ENCODE results near the gene ZNF609.

ZNF609 gene

DNA sequence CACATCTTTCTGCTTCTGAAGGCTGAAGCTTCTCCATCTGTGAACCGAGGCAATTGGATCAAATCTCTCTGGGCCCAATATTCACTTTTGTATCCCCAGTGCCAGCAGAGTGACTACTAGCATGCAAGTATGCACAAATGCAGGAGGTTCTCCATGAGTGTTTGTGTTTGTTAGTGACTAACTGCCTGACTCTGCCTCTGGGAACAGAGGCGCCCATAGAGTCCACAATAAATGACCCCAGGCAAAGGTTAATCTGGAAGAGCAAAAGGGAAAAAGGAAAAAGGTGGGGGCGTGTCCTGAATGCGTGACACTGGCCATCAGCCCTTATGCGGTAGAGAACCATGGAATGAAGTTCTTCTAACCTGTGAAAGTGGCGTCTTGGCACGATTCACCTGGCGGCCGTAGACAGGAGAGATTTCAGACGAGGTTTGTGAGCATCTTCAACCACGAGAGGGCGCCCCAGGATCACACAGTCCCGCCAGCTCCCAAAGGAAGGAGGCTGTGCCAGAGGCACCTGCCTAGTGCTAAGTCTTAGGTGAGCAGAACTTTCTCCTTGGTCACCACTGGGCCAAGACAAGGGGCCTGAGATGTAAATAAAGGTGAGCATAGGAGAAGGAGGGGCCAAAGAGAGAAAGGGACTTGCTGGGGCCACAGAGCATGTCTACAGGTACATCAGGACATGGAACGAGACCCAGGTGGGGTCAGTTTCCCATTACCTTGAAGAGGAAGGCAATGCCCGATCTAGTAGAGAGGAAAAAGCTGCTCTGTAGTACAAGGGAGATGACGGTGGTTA lies 270.8 kb downstream of the ZNF609 start:
- H3K4me3 ChIP-seq (replicated peaks; ENCODE audit: low read depth, low read length), result no peak overlapping the region
- TF ChIP-seq CTCF (IDR thresholded peaks at IDR 0.05; ENCODE audit: low read depth, low read length, missing control alignments), result peak; percentile 80
- DNase-seq (ENCODE audit: extremely low read depth, low read depth), result peak; percentile 24

DNA sequence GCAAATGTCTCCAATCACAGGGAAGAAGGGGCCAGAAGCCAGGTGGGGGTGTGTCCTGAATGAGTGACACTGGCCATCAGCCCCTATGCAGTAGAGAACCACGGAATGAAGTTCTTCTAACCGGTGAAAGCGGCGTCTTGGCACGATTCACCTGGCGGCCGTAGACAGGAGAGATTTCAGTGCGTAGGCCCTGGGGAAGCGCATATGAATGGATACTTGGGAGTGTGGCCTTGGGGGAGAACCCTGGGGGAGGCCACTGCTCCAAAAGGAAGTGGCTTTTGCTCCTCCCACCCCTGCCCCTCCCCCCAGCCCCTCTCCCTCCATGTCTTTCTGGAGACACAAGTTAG lies 271.4 kb downstream of the ZNF609 start:
- DNase-seq (ENCODE audit: extremely low read depth, low read depth), result no peak
- no peak overlapping the region for H3K4me3 ChIP-seq (replicated peaks; ENCODE audit: low read depth, low read length)
- TF ChIP-seq CTCF (IDR thresholded peaks at IDR 0.05; ENCODE audit: low read depth, low read length, missing control alignments), result no peak

DNA sequence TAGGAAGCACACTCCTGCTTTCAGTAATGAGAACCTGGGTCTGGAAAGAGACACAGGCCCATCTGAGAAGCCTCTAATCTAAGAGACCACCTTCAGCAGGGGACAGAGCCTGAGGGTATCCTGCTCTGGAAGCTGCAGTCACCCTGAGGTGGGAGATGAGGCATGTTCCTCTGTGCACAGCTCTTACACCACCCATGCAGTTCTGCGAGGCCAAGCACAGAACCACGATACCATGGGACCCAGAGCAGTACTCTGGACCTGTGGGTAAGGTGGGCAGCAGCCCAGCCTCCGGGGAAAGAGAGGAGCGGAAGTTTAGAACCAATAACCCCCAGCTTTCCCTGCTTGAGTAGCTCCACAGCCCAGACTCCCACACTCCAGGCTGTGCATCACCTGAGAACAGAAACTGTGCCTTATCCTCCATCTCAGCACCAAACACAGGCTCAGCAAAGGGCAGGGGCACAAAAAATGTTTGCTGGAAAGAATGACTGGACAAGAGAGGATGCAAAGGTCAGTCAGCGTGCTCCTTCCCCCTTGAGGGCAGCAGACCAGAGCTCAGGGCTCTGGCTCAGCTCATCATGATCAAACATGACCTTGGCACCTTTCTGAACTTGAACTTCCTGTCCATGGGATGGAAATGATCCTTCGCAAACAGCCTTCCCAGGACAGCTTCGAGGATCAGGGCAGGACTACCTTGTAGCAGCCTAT lies 271.9 kb downstream of the ZNF609 start:
- no peak for TF ChIP-seq CTCF (IDR thresholded peaks at IDR 0.05; ENCODE audit: low read depth, low read length, missing control alignments)
- H3K4me3 ChIP-seq (replicated peaks; ENCODE audit: low read depth, low read length), result no peak overlapping the region
- DNase-seq (ENCODE audit: extremely low read depth, low read depth), result no peak

All from HFF-Myc (cell line).